GM19035 (cell line): ENCODE data around the gene LRRC4B.

Experiments used
- ATAC-seq: cut with Tn5 transposase; IDR thresholded peaks from one replicate; pipeline ENCODE4 v1.9.1; 2021; ENCODE audit not compliant: unreplicated experiment

Gene LRRC4B

GRCh38 chr19:50467566-50467965 lies 100.7 kb downstream of the LRRC4B start:
- no peak for ATAC-seq
